GM23338 (cell line): ENCODE measurements around the gene CLSTN2. TPM values are rescaled to one million over a fixed set of nuclear protein-coding genes. Genes with fewer than 3 reads are reported as not detected.

Source experiments
- ATAC-seq: fragments of 200-7000 bp; cut with Tn5 transposase; 3 replicates; pipeline ENCODE4 v1.9.1; 2020
- DNase-seq: peaks from one replicate; pipeline ENCODE4 v3.0.0-alpha.2; 2015; ENCODE audit warnings: low spot score
- H2AFZ ChIP-seq: fragments of 200-600 bp; sonication (generic); 2 replicates; pipeline ENCODE4 v1.8.0; 2016; ENCODE audit warnings: antibody characterized with exemption, mild to moderate bottlenecking, moderate library complexity
- H3F3A ChIP-seq: fragments of 200-600 bp; sonication (generic); replicated peaks from 2 replicates; pipeline ENCODE4 v1.8.0; 2017; ENCODE audit warnings: antibody characterized with exemption, mixed run types, low read depth
- H3K27ac ChIP-seq: fragments of 200-600 bp; sonication (generic); 2 replicates; pipeline ENCODE4 v1.6.1; 2016; ENCODE audit warnings: low read depth
- H3K27me3 ChIP-seq: fragments of 200-600 bp; sonication (generic); 2 replicates; pipeline ENCODE4 v1.8.0; 2016; ENCODE audit warnings: mild to moderate bottlenecking, mixed run types, moderate library complexity; ENCODE audit not compliant: insufficient read depth
- H3K36me3 ChIP-seq: fragments of 200-600 bp; sonication (generic); 2 replicates; pipeline ENCODE4 v1.8.0; 2016; ENCODE audit warnings: mild to moderate bottlenecking; ENCODE audit not compliant: insufficient read depth
- H3K4me1 ChIP-seq: fragments of 200-600 bp; sonication (generic); 2 replicates; pipeline ENCODE4 v1.8.0; 2016; ENCODE audit warnings: mild to moderate bottlenecking, moderate library complexity; ENCODE audit not compliant: insufficient read depth
- H3K4me2 ChIP-seq: fragments of 200-600 bp; sonication (generic); 2 replicates; pipeline ENCODE4 v1.7.1; 2017; ENCODE audit warnings: mixed run types
- H3K4me3 ChIP-seq: fragments of 200-600 bp; sonication (generic); 2 replicates; pipeline ENCODE4 v1.6.1; 2016; ENCODE audit warnings: mixed run types
- H3K79me2 ChIP-seq: fragments of 200-600 bp; sonication (generic); replicated peaks from 2 replicates; pipeline ENCODE4 v1.8.0; 2017; ENCODE audit warnings: mild to moderate bottlenecking; ENCODE audit not compliant: insufficient read depth
- H3K9me2 ChIP-seq: fragments of 200-600 bp; sonication (generic); 2 replicates; pipeline ENCODE4 v1.8.0; 2017; ENCODE audit not compliant: insufficient read depth
- H4K20me1 ChIP-seq: fragments of 200-600 bp; sonication (generic); replicated peaks from 2 replicates; pipeline ENCODE4 v1.8.0; 2017; ENCODE audit warnings: mild to moderate bottlenecking; ENCODE audit not compliant: insufficient read depth
- H3K27ac Mint-ChIP-seq: 2 replicates; pipeline ENCODE4 v1.8.0; 2020; ENCODE audit warnings: inconsistent platforms, mild to moderate bottlenecking, moderate library complexity, mixed read lengths
- H3K27me3 Mint-ChIP-seq: 3 replicates; pipeline ENCODE4 v1.8.0; 2022; ENCODE audit warnings: low read depth, mild to moderate bottlenecking, moderate library complexity, mixed read lengths, inconsistent platforms; ENCODE audit not compliant: insufficient read depth, poor library complexity
- H3K36me3 Mint-ChIP-seq: 3 replicates; pipeline ENCODE4 v1.8.0; 2021; ENCODE audit warnings: low read depth, mild to moderate bottlenecking, inconsistent platforms, moderate library complexity, mixed read lengths
- H3K4me1 Mint-ChIP-seq: 3 replicates; pipeline ENCODE4 v1.8.0; 2020; ENCODE audit warnings: mild to moderate bottlenecking, inconsistent platforms, mixed read lengths
- H3K4me3 Mint-ChIP-seq: 3 replicates; pipeline ENCODE4 v1.8.0; 2021; ENCODE audit warnings: moderate library complexity, mild to moderate bottlenecking, inconsistent platforms, mixed read lengths
- H3K9me3 Mint-ChIP-seq: 3 replicates; pipeline ENCODE4 v1.8.0; 2020; ENCODE audit warnings: moderate library complexity, mild to moderate bottlenecking, inconsistent platforms, mixed read lengths
- CREB1 ChIP-seq: fragments of 250-450 bp; sonication (Bioruptor Pico); IDR thresholded peaks from 2 replicates; pipeline ENCODE4 v1.5.0; 2020; ENCODE audit warnings: low read depth, mild to moderate bottlenecking, moderate library complexity
- CTCF ChIP-seq, 2 experiments: fragments of 200-600 bp in 1 of 2; sonication (generic) in 1 of 2; conservative IDR thresholded peaks; 2 replicates each; pipeline versions ENCODE4 v1.5.1 to v1.6.1; 2016 to 2017; ENCODE audit warnings: antibody characterized with exemption in 2 of 2, low read depth in 2 of 2, mild to moderate bottlenecking in 2 of 2, moderate library complexity in 1 of 2
- ETS1 ChIP-seq: IDR thresholded peaks from 2 replicates; pipeline ENCODE4 v1.6.1; 2016; ENCODE audit warnings: antibody characterized with exemption
- EZH2 ChIP-seq: fragments of 200-600 bp; sonication (generic); IDR thresholded peaks from one replicate; pipeline ENCODE4 v1.8.0; 2017; ENCODE audit warnings: antibody characterized with exemption, mild to moderate bottlenecking, low read depth; ENCODE audit not compliant: unreplicated experiment
- EZH2phosphoT487 ChIP-seq: fragments of 200-600 bp; sonication (generic); IDR thresholded peaks from one replicate; pipeline ENCODE4 v1.8.1; 2018; ENCODE audit warnings: antibody characterized with exemption; ENCODE audit not compliant: unreplicated experiment
- JUNB ChIP-seq: IDR thresholded peaks from one replicate; pipeline ENCODE4 v1.6.1; 2016; ENCODE audit warnings: antibody characterized with exemption; ENCODE audit not compliant: unreplicated experiment
- POLR2AphosphoS5 ChIP-seq: IDR thresholded peaks from 2 replicates; pipeline ENCODE4 v1.6.1; 2016; ENCODE audit warnings: antibody characterized with exemption, low read depth
- REST ChIP-seq: IDR thresholded peaks from one replicate; pipeline ENCODE4 v1.6.1; 2018; ENCODE audit warnings: antibody characterized with exemption; ENCODE audit not compliant: unreplicated experiment
- STAT1 ChIP-seq: IDR thresholded peaks from one replicate; pipeline ENCODE4 v1.6.1; 2016; ENCODE audit warnings: antibody characterized with exemption; ENCODE audit not compliant: unreplicated experiment
- ZNF331 ChIP-seq: fragments of 250-450 bp; sonication (Bioruptor Pico); IDR thresholded peaks from 2 replicates; pipeline ENCODE4 v1.5.0; 2020; ENCODE audit warnings: low read depth, mild to moderate bottlenecking, moderate library complexity
- polyA plus RNA-seq: library from polyadenylated mRNA; unstranded; fragments of >200 nt; fragmentation: Nextera tagmentation; extraction: Ambion mirVana; gene quantifications from 2 replicates; pipeline ENCODE4 v1.2.1, GENCODE V29; 2016
- total RNA-seq: library from RNA; depleted of rRNA; stranded (reverse); fragments of >200 nt; shearing (Covaris generic); gene quantifications from 2 replicates; pipeline ENCODE4 v1.2.3, GENCODE V29; 2014

The CLSTN2 gene
- total and polyA plus RNA-seq, 2 experiments from 2014 or later: 0.11 to 0.83 TPM

GRCh38 chr3:140094487-140094886 is 159.5 kb downstream of the CLSTN2 start (continued):
- TF ChIP-seq REST (no peak), STAT1 (no peak), EZH2 (no peak), CREB1 (CRISPR knock-in tag) (no peak), JUNB (no peak), CTCF (conservative IDR thresholded peaks at IDR 0.05; ENCODE audit: low read depth in 2 of 2) (no peak), ETS1 (no peak), ZNF331 (CRISPR knock-in tag) (no peak), EZH2phosphoT487 (no peak), POLR2AphosphoS5 (no peak)

- H3K4me1 Mint-ChIP-seq: peaks cover 18% of the 10 kb centered on the region
- H3K79me2 ChIP-seq: no peaks in the 10 kb centered on the region
- H3K27ac Mint-ChIP-seq: no peak overlapping the region
- no peaks in the 10 kb centered on the region for H4K20me1 ChIP-seq
- no peaks in the 10 kb centered on the region for H3K36me3 ChIP-seq
- no peak overlapping the region for H3K27ac ChIP-seq
- ATAC-seq: no peak
- H3K4me3 ChIP-seq: no peak overlapping the region
- no peak for DNase-seq
- no peak overlapping the region for H3K4me3 Mint-ChIP-seq
- no peaks in the 10 kb centered on the region; the same call in 2 of the 3 replicates for H3K36me3 Mint-ChIP-seq
- H3K9me2 ChIP-seq: peaks cover under 1% of the 10 kb centered on the region; the same call in 1 of the 2 replicates
- H2AFZ ChIP-seq: no peak overlapping the region
- no peaks in the 10 kb centered on the region for H3K27me3 ChIP-seq
- H3K27me3 Mint-ChIP-seq: peaks cover 2% of the 10 kb centered on the region
- peaks cover 7% of the 10 kb centered on the region for H3K9me3 Mint-ChIP-seq
- TF ChIP-seq JUNB (no peak), EZH2 (no peak)
- no peaks in the 10 kb centered on the region for H3K4me1 ChIP-seq
- no peaks in the 10 kb centered on the region for H3F3A ChIP-seq
- no peak overlapping the region for H3K4me2 ChIP-seq
Measured at GRCh38 chr3:140096037-140096436, 161.1 kb downstream of the CLSTN2 start.
